Astrocyte of the spinal cord (primary cell): ENCODE results near the gene HLA-DMA.

Source experiments
- DNase-seq: peaks from one replicate; pipeline ENCODE4 v3.0.0; 2011; ENCODE audit warnings: low read depth, low spot score
- H3K4me3 ChIP-seq: 2 replicates; pipeline ENCODE4 v1.5.1; 2011; ENCODE audit warnings: low read depth, mild to moderate bottlenecking, low read length, moderate library complexity
- in situ Hi-C: cut with HindIII; loops from 2 replicates; pipeline ENCODE4 v1.10.0; 2017; ENCODE audit warnings: low sequenced_read_pairs
- TF ChIP-seq, protein P1 (sequence below): IDR thresholded peaks from 2 replicates; pipeline ENCODE4 v1.5.1; 2012; ENCODE audit warnings: low read depth, mild to moderate bottlenecking, low read length, inconsistent platforms

The HLA-DMA gene

DNA sequence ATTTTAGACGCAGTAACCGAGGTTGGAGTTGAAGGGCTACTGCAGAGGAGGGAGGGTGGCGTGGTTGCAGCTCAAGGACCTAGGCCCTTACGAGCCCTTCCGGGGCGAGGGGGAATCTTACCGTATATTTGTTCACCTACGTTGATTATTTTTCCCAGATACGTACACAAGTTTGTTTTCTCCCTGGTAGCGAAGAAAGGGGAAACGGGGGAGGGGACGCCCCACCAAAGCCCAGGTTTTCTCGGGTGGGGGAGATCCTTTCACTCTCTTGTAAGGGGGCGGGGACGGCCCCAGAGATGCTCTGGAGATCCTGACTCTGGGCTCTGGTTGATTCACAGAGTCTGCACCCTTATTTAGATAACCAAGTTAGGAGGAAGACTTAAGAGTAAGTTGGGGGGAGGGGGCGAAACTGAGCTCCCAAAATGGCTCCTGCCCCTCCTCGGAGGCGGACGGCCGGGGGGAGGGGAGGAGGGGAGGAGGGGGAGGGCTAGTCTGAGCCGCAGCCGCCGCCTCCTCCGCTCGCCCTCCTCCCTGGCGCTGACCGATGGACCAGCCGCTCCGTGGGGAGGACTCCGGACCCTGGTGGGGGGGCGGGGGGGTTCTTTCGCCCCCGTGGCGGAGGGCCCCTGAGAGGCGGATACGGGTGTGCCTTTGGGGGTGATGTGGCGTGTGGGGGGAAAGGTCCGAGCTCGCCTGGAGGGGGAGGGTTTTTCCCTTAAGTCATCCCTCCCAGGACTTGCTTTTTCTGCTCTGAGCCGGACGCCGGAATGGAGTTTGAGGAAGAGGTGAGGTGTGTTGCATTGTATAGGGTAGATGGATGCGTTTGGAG lies 17.7 kb upstream of the HLA-DMA start:
- in situ Hi-C loops = loop anchor here (10.0 kb wide), 1 partner anchor 126 kb away; the partner anchor contains the start of gene PSMB8
- DNase-seq = peak; percentile 94
- peak overlapping the region; percentile 94 for H3K4me3 ChIP-seq
- TF ChIP-seq, protein P1, sequence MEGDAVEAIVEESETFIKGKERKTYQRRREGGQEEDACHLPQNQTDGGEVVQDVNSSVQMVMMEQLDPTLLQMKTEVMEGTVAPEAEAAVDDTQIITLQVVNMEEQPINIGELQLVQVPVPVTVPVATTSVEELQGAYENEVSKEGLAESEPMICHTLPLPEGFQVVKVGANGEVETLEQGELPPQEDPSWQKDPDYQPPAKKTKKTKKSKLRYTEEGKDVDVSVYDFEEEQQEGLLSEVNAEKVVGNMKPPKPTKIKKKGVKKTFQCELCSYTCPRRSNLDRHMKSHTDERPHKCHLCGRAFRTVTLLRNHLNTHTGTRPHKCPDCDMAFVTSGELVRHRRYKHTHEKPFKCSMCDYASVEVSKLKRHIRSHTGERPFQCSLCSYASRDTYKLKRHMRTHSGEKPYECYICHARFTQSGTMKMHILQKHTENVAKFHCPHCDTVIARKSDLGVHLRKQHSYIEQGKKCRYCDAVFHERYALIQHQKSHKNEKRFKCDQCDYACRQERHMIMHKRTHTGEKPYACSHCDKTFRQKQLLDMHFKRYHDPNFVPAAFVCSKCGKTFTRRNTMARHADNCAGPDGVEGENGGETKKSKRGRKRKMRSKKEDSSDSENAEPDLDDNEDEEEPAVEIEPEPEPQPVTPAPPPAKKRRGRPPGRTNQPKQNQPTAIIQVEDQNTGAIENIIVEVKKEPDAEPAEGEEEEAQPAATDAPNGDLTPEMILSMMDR = no peak

DNA sequence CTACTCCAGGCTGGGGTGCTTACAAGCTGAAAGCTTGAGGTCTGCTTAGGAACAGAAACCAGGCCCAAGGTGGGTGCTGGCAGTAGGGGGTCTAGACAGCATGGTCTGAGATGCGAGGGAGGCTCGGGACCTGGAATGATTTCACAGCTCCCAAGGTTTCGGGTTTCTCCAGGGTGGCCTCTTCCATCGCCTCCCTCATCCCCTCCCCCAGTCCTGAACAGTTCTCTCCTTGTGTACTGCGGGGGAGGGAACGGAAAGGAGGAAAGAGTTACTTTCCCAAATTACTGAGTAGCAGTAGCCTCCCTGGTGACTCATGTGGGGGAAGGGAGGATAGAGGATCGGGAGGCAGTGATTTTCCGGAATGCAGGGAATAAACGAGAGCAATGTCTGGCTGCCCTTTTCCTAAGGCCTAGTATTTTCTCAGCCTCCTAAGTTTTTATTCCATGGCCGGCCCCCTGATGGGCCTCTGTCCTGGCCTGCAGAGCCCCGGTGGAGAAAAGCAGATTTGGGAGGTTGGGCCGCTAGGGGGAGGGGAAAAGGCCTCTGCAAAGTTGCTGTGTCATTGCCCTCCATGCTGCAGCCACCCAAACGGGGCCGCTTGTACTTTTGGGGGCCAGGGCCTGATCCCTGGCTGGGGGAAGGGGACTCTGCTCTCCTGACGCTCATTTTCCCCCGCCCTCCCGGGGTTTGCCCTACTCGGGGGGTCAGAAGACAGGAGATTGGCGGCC lies 17.0 kb upstream of the HLA-DMA start:
- H3K4me3 ChIP-seq = peak overlapping the region; percentile 94
- peak; percentile 96 for DNase-seq
- in situ Hi-C loops = loop anchor here (10.0 kb wide), 1 partner anchor 125 kb away; the partner anchor contains the start of gene PSMB8
- TF ChIP-seq, protein P1 = no peak

DNA sequence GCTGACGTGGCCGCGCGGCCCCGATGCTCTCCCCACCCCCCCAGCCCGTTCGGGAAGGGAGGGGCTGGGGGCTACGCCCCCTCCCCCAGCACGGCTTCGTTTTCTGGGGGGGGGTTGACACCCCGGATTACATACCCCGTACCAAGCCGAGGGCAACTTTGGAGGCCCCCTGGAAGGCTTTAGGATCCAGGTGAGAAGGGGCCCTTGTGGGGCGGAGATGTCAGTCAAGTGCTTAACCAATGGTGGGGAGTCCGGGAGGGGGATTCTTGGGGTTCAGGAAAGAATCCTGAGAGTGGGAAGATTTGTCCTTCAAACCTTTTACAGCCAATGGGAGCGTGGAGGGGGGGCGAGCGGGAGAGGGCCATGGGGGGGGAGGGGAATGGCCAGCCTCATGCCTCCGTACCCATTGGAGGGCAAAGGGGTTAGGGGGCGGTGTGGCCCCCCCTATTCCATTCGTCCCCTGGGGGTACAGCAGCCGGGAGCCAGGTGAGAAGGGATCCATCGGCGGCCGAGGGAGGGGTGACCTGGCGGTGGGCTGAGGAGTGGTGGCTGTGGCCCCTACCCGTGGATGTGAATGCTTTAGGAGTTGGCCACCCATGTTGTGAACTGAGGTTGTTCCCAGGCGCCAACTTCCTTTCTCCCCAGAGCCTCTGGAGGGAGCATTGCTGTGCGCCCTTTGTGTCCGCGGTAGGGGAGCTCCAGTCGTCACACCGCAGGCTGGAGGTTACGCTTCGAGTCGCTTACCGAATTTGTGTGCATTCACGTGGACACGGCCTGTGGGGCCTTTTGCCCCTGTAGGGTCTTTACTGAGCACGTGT lies 16.2 kb upstream of the HLA-DMA start:
- H3K4me3 ChIP-seq = peak overlapping the region; percentile 94
- DNase-seq = peak; percentile 88
- TF ChIP-seq, protein P1 = peak; percentile 25
- in situ Hi-C loops = no loop called here

DNA sequence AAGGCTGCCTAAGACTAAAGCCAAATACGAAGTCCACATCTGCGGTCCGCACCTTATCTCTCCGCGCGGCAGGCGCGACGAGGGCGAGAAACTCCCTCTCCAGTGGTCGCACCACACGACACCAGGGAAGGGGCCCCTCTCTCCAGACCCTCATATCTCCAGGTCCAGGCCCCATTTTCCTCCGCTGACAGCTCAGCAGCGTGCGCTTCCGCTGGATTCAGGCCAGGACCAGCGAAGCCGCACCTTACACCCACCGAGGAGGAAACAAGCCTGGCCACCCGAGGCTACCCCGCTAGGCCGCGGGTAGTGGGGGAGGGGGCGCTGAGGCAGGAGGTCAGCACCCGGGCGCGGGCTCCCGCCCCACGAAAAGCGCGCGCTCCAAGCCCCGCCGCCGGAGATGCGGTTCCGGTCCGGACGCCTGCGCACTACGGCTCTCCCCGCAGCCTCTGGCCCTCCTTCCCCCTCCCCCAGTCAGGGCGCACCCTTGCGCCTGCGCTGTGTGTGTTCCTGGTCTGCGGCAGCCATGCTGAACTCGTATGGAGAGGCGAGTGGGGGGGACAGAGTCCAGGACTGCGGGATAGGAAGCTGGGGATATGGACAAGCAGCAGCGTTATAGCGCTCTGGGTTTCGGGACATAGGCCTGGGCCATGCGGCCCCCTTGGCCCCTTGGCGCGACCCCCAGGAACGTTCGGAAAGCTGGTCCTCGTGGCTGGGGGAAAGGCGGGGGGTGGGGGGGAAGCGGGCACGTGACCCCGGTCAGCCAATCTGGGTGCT lies 15.4 kb upstream of the HLA-DMA start, which contains the start of gene BRD2:
Gene BRD2, plus strand, starts transcription at position 502 of the 774 bp plus-strand sequence. CDS start 4,305 bp downstream, outside the sequence.
- in situ Hi-C loops = no loop called here
- peak; percentile 98 for DNase-seq
- peak within 1 kb of the TSS; percentile 94 for H3K4me3 ChIP-seq
- TF ChIP-seq, protein P1 = no peak

DNA sequence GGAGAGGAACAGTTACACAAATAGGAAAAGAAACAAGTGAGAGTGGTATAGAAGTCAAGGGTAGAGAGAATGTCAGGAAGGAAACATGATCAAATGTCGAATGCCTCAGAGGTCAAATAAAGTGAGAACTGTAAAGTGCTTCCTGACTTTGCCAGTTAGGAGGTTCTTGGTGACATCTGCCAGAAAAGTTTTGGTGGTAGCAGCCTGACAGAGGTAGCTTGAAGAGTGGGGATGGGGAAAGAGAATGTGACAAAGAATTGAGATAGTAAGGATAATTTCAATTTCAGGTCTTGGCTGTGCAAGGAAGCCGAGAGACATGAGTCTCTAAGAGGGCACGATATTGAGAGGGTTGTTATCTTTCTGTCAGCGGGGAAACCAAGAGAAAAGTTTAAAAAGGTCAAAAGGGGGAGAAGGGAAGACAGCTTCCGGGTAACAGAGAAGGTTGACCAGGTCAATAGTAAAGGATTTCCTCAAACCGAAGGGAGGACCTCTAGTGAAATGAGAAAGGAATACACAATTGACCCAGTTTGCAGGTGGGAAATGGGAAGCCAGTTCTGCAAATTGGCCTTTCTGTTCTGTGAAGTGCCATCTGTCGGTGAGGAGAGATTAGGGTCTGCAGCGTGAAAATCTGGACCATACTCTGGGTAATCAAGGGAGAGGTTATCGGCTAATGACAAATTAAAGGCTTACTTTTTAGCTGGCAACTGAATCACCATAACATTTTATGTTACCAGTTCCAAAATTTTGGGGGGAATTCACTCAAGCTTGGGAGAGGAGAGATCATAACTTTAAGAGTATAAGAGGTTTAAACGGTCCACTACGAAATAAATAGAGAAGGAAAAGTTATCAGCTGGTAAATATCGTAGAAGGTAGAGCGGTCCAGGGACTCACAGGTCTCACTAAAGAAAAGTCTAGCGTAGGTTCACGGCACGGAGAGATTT lies 14.5 kb upstream of the HLA-DMA start:
- TF ChIP-seq, protein P1 = peak; percentile 72
- in situ Hi-C loops = no loop called here
- DNase-seq = peak; percentile 49
- H3K4me3 ChIP-seq = peak overlapping the region; percentile 94
